ENCODE results near the gene SMPD3. TPM values are rescaled to one million over a fixed set of nuclear protein-coding genes. Genes with fewer than 3 reads are reported as not detected.

Gene SMPD3
- total RNA-seq, 1 experiment from 2014 or later, result 0.89 TPM

DNA sequence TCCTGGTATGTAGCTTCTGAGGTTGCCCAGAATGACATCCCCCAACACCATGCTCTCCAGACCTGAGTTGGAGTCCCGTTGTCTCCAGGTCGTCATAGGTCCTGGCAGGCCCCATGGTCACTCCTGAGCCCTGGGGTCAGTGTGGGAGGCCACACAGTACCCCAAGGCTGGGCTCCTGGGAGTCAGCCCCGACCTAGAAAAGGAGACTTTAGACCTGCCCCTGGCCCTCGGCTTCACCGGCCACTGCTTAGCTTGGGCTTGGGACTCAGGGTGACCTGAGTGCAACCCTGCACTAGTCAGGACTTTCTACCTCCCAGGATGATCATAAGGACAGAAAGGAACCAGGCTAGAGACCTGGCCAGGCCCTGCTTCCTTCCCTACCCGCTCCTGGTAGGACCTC is 71.7 kb downstream of the SMPD3 start:
- Histone ChIP-seq H3K4me1 (ENCODE audit: control insufficient read depth in 1 of 2, insufficient read depth in 2 of 2, low read length in 2 of 2) (no peaks in the 10 kb centered on the region), H3K4me2 (ENCODE audit: low read length) (no peak overlapping the region), H3K9me3 (ENCODE audit: control insufficient read depth in 1 of 2, insufficient read depth in 1 of 2, low read depth in 1 of 2, low read length in 2 of 2) (no peaks in the 10 kb centered on the region), H3K9me2 (ENCODE audit: insufficient read depth) (no peaks in the 10 kb centered on the region), H3K9ac (ENCODE audit: low read length) (no peak overlapping the region), H4K20me1 (ENCODE audit: insufficient read depth) (no peaks in the 10 kb centered on the region), H2AFZ (ENCODE audit: low read depth, low read length, poor library complexity, severe bottlenecking) (no peak overlapping the region), H3K27ac (ENCODE audit: low read depth, low read length) (no peak overlapping the region), H3K27me3 (ENCODE audit: insufficient read depth, low read length) (no peaks in the 10 kb centered on the region), H3K79me2 (ENCODE audit: insufficient read depth, low read length) (no peaks in the 10 kb centered on the region), H3K36me3 (ENCODE audit: control insufficient read depth in 1 of 2, insufficient read depth in 2 of 2, low read length in 2 of 2) (no peaks in the 10 kb centered on the region), H3K4me3 (replicated peaks in 1 of 2; ENCODE audit: low read depth in 1 of 2, low read length in 2 of 2) (no peak overlapping the region)
- TF ChIP-seq FOSL1 (IDR thresholded peaks at IDR 0.05; ENCODE audit: low read depth) (no peak), CBX3 (IDR thresholded peaks at IDR 0.05; ENCODE audit: low read depth) (no peak), ELF1 (IDR thresholded peaks at IDR 0.05; ENCODE audit: borderline replicate concordance, low read depth) (no peak)
- TF ChIP-seq, protein P1, sequence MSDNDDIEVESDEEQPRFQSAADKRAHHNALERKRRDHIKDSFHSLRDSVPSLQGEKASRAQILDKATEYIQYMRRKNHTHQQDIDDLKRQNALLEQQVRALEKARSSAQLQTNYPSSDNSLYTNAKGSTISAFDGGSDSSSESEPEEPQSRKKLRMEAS (IDR thresholded peaks at IDR 0.05), result no peak
- TF ChIP-seq, protein P2, sequence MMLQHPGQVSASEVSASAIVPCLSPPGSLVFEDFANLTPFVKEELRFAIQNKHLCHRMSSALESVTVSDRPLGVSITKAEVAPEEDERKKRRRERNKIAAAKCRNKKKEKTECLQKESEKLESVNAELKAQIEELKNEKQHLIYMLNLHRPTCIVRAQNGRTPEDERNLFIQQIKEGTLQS (IDR thresholded peaks at IDR 0.05), result no peak
- TF ChIP-seq, protein P3, sequence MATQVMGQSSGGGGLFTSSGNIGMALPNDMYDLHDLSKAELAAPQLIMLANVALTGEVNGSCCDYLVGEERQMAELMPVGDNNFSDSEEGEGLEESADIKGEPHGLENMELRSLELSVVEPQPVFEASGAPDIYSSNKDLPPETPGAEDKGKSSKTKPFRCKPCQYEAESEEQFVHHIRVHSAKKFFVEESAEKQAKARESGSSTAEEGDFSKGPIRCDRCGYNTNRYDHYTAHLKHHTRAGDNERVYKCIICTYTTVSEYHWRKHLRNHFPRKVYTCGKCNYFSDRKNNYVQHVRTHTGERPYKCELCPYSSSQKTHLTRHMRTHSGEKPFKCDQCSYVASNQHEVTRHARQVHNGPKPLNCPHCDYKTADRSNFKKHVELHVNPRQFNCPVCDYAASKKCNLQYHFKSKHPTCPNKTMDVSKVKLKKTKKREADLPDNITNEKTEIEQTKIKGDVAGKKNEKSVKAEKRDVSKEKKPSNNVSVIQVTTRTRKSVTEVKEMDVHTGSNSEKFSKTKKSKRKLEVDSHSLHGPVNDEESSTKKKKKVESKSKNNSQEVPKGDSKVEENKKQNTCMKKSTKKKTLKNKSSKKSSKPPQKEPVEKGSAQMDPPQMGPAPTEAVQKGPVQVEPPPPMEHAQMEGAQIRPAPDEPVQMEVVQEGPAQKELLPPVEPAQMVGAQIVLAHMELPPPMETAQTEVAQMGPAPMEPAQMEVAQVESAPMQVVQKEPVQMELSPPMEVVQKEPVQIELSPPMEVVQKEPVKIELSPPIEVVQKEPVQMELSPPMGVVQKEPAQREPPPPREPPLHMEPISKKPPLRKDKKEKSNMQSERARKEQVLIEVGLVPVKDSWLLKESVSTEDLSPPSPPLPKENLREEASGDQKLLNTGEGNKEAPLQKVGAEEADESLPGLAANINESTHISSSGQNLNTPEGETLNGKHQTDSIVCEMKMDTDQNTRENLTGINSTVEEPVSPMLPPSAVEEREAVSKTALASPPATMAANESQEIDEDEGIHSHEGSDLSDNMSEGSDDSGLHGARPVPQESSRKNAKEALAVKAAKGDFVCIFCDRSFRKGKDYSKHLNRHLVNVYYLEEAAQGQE (IDR thresholded peaks at IDR 0.05; ENCODE audit: low read depth), result no peak
- ChIA-PET CTCF (no interaction called here), RAD21 (ENCODE audit: low non-redundant PET in 1 of 2, low total read pairs in 2 of 2, uncharacterized antibody in 2 of 2, unreplicated experiment in 2 of 2) (no interaction called here), POLR2A (no interaction called here)
- intact Hi-C loops (cut with micrococcal nuclease), result no loop called here
- no TSS peak for BruUV-seq (replicated peaks)
- ATAC-seq (no peak), DNase-seq (ENCODE audit: low read depth, low spot score) (no peak)

Measured in HCT116 (cell line).